Measurements from ENCODE around the gene AKNA.

The AKNA gene

DNA sequence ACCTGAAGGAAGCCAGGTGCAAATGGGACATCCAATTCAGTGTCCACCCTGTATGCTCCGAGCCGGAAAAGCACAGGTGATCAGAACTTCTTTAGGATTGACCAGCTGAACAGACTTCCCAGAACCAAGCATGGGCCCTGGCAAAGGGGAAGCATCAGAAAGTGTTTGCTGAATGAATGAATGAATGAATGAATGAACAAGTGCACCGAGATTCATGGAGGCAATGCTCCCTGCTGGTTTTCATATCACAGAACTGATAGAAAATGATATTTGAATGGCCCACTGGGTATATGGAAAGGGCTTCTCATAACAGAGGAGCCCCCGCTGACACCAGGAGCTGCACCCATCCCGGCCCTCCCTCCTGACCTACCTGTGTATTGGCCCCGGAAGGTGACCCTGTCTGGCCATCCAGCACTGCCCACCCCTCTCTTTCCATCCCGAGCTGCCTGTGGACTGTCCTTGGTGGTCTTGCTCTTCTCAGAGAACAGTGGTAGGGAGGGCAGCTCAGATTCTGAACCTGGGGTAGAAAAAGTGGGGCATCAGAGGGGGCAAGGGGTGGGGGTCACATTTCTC is 42.2 kb downstream of the AKNA start:
- Histone ChIP-seq H3K9me3 (ENCODE audit: control insufficient read depth, low read length) (no peaks in the 10 kb centered on the region), H3K27me3 (ENCODE audit: control insufficient read depth, insufficient read depth, low read length) (no peaks in the 10 kb centered on the region), H3K36me3 (ENCODE audit: control insufficient read depth, insufficient read depth, low read length) (peaks cover 35% of the 10 kb centered on the region), H3K4me3 (ENCODE audit: low read length) (no peak overlapping the region), H3K9ac (ENCODE audit: low read length) (no peak overlapping the region), H3K4me1 (ENCODE audit: control insufficient read depth, insufficient read depth, low read length) (peaks cover 4% of the 10 kb centered on the region)

DNA sequence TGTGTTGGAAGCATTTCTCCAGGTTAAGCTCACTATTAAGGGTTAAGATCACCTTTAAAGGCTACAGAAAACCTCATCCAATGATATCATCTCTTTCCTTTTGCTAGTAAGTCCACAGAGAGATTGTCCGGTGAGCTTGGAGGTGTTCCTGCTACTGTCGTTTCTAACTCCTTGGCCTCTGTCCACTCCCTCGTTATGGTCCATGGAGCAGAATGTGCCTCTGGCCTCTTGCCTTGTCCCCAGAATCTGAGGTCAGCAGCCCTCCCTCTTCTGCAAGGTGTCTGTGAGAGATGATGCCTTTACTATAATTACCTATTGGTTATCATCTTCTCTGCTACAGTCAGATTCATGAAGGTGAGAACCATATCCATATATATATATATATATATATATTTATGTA is 43.1 kb downstream of the AKNA start:
- Histone ChIP-seq H3K27me3 (ENCODE audit: control insufficient read depth, insufficient read depth, low read length) (no peaks in the 10 kb centered on the region), H3K36me3 (ENCODE audit: control insufficient read depth, insufficient read depth, low read length) (peaks cover 26% of the 10 kb centered on the region), H3K9ac (ENCODE audit: low read length) (no peak overlapping the region)

DNA sequence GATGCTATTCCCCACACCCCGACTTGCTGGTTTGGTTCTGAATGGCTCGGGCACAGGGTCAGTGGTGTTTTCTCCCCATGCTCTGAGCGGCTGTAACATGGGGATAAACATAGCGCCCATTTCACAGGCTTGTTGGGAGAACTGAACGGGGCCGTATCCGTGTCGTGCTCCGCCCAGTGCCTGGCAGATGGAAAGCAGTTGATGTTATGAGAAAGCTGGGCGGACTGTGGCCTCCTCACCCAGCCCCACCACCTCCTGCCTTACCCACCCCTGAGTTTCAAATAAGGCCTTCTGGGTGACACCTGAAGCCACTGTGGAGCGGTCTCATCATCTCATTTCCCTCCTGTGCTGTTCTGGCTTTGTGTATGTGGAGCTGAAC is 43.6 kb downstream of the AKNA start:
- Histone ChIP-seq H3K9me3 (ENCODE audit: control insufficient read depth, low read length) (no peaks in the 10 kb centered on the region), H3K36me3 (ENCODE audit: control insufficient read depth, insufficient read depth, low read length) (peaks cover 27% of the 10 kb centered on the region), H3K4me3 (ENCODE audit: low read length) (no peak overlapping the region), H3K4me1 (ENCODE audit: control insufficient read depth, insufficient read depth, low read length) (peaks cover 4% of the 10 kb centered on the region), H3K9ac (ENCODE audit: low read length) (no peak overlapping the region), H3K27me3 (ENCODE audit: control insufficient read depth, insufficient read depth, low read length) (no peaks in the 10 kb centered on the region)

More for the DNA sequence above, 43.1 kb downstream of the AKNA start:
- H3K4me3 ChIP-seq (ENCODE audit: low read length), result no peak overlapping the region
- no peaks in the 10 kb centered on the region for H3K9me3 ChIP-seq (ENCODE audit: control insufficient read depth, low read length)
- peaks cover 4% of the 10 kb centered on the region for H3K4me1 ChIP-seq (ENCODE audit: control insufficient read depth, insufficient read depth, low read length)

DNA sequence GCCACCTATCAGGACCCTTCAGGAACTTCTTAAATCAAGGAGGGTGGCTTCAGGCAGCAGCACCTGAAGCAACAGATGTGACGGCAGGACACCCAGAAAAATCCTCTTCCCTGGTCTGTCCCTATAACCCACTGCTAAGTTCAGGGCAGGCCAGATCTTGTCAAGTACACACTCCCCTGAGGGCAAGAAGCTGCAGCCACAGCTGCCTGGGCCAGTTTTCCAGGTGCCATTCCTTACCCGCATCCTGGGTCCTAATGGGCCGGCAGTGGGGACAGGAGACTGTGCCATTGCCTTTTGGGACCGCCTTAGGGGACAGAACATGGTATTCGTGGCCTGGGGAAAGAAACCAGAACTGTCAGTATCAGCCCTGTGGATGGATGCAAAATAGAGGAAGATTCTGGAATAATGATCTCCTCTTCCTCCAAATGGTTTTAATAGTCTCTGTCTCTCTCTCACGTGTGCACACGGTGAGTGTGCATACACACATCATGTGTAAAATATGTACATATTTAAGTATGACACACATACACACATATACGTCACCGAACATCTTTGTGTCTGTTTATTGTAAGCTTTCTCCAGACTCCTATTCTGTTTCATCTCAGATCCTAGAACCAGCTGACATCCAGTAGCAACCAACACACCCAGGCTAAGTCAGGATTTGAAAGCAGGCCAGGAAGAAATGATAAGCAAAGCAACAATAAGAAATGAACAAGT is 44.2 kb downstream of the AKNA start:
- Histone ChIP-seq H3K9me3 (ENCODE audit: control insufficient read depth, low read length) (no peaks in the 10 kb centered on the region), H3K4me1 (ENCODE audit: control insufficient read depth, insufficient read depth, low read length) (peaks cover 1% of the 10 kb centered on the region), H3K4me3 (ENCODE audit: low read length) (no peak overlapping the region), H3K36me3 (ENCODE audit: control insufficient read depth, insufficient read depth, low read length) (peaks cover 29% of the 10 kb centered on the region), H3K9ac (ENCODE audit: low read length) (no peak overlapping the region), H3K27me3 (ENCODE audit: control insufficient read depth, insufficient read depth, low read length) (no peaks in the 10 kb centered on the region)

GRCh38 chr9:114342755-114343440 is 44.9 kb downstream of the AKNA start:
- no peaks in the 10 kb centered on the region for H3K4me1 ChIP-seq (ENCODE audit: control insufficient read depth, insufficient read depth, low read length)
- H3K9me3 ChIP-seq (ENCODE audit: control insufficient read depth, low read length), result no peaks in the 10 kb centered on the region
- H3K4me3 ChIP-seq (ENCODE audit: low read length), result no peak overlapping the region
- peaks cover 34% of the 10 kb centered on the region for H3K36me3 ChIP-seq (ENCODE audit: control insufficient read depth, insufficient read depth, low read length)
- H3K27me3 ChIP-seq (ENCODE audit: control insufficient read depth, insufficient read depth, low read length), result no peaks in the 10 kb centered on the region
- H3K9ac ChIP-seq (ENCODE audit: low read length), result no peak overlapping the region

DNA sequence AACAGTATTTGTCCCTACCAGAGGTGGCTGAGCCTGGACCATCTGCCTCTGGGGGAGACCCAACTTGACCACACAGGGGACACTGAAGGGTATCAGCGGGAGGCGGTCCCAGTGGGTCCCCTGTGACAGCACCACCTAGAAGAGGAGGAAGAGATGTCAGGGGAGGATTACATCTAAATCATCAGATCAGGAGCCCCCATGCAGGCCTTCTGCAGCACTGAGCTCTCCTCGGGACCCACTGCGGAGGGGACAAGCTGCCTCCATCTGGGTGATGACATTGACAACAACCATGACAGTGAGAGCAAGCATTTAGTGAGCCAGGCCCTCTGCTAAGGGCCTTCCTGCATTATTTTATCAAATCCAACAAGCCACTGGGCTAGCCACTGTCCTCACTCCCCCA is 45.8 kb downstream of the AKNA start:
- peaks cover 39% of the 10 kb centered on the region for H3K36me3 ChIP-seq (ENCODE audit: control insufficient read depth, insufficient read depth, low read length)
- H3K4me1 ChIP-seq (ENCODE audit: control insufficient read depth, insufficient read depth, low read length), result no peaks in the 10 kb centered on the region
- no peak overlapping the region for H3K4me3 ChIP-seq (ENCODE audit: low read length)
- no peaks in the 10 kb centered on the region for H3K27me3 ChIP-seq (ENCODE audit: control insufficient read depth, insufficient read depth, low read length)
- no peak overlapping the region for H3K9ac ChIP-seq (ENCODE audit: low read length)
- no peaks in the 10 kb centered on the region for H3K9me3 ChIP-seq (ENCODE audit: control insufficient read depth, low read length)

DNA sequence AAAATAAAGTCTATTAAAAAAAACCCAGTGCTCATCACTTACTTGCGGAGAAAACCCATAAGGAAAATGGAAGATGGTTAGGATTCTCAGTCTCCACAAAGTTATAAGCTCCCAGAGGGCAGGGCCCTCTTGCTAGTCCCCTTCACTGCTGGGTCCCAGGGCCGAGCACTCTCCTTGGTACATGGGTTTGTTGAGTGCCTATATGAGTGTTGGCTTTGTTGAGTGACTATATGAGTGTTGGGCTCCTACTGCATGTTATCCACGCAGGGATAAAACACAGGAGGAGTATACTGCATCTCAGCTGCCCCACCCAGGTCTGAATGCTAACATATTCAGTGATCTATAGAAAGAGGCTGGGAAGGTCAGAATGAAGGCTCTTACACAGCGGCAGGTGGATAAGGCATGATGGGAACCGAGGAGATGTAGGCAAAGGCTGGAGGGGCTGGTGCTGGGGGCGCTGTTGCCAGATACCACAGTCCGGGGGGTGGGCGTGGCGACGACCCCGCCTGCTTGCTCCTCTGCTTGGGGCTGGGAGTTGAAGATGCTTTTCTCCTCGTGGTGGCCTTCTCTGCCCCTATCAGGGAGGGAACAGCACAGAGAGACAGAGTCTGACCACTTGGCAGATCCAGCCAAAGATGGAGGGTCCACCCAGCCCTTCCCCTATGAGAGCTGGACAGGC is 46.5 kb downstream of the AKNA start:
- H3K4me3 ChIP-seq (ENCODE audit: low read length), result no peak overlapping the region
- H3K4me1 ChIP-seq (ENCODE audit: control insufficient read depth, insufficient read depth, low read length), result no peaks in the 10 kb centered on the region
- peaks cover 39% of the 10 kb centered on the region for H3K36me3 ChIP-seq (ENCODE audit: control insufficient read depth, insufficient read depth, low read length)
- no peaks in the 10 kb centered on the region for H3K9me3 ChIP-seq (ENCODE audit: control insufficient read depth, low read length)
- no peak overlapping the region for H3K9ac ChIP-seq (ENCODE audit: low read length)
- H3K27me3 ChIP-seq (ENCODE audit: control insufficient read depth, insufficient read depth, low read length), result no peaks in the 10 kb centered on the region

DNA sequence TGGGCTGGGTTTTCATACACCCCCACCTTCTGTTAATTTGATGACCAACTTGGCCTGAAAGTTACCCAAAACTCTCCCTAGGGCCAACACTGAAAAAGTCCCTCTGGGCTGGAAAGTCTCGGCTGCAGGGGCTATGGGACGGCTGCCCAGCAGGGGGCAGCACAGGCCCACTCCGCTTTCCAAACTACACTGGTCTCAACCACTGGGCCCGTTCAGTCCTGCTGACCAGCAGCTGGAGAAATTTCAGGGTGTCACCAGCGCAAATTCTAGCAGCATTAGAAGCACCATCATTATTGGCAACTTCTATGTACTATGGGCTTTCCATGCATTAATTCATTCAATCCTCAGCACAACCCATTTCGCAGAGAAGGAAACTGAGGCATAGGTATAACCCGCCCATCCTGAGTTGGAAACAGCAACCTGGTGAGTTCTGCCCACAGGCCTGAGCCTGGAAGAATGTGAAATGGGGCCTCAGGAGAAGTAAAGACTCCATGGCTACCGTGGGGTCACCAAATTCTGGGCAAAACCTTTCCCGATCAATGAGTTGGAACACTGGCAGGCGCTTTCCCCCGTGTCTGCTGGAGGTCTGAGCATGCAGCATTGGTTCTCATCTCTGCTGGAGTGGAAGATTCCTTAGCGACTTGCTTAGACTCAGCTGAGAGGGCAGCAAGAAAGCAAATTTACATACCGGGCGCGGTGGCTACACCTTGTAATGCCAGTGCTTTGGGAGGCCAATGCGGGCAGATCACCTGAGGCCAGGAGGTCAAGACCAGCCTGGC is 48.5 kb downstream of the AKNA start:
- Histone ChIP-seq H3K36me3 (ENCODE audit: control insufficient read depth, insufficient read depth, low read length) (peaks cover 34% of the 10 kb centered on the region), H3K9ac (ENCODE audit: low read length) (no peak overlapping the region), H3K27me3 (ENCODE audit: control insufficient read depth, insufficient read depth, low read length) (no peaks in the 10 kb centered on the region), H3K4me1 (ENCODE audit: control insufficient read depth, insufficient read depth, low read length) (no peaks in the 10 kb centered on the region), H3K4me3 (ENCODE audit: low read length) (no peak overlapping the region), H3K9me3 (ENCODE audit: control insufficient read depth, low read length) (no peaks in the 10 kb centered on the region)

GRCh38 chr9:114338187-114338586 is 49.6 kb downstream of the AKNA start:
- Histone ChIP-seq H3K9ac (ENCODE audit: low read length) (no peak overlapping the region), H3K27me3 (ENCODE audit: control insufficient read depth, insufficient read depth, low read length) (no peaks in the 10 kb centered on the region), H3K36me3 (ENCODE audit: control insufficient read depth, insufficient read depth, low read length) (peaks cover 29% of the 10 kb centered on the region), H3K4me3 (ENCODE audit: low read length) (no peak overlapping the region), H3K4me1 (ENCODE audit: control insufficient read depth, insufficient read depth, low read length) (no peaks in the 10 kb centered on the region), H3K9me3 (ENCODE audit: control insufficient read depth, low read length) (no peaks in the 10 kb centered on the region)

DNA sequence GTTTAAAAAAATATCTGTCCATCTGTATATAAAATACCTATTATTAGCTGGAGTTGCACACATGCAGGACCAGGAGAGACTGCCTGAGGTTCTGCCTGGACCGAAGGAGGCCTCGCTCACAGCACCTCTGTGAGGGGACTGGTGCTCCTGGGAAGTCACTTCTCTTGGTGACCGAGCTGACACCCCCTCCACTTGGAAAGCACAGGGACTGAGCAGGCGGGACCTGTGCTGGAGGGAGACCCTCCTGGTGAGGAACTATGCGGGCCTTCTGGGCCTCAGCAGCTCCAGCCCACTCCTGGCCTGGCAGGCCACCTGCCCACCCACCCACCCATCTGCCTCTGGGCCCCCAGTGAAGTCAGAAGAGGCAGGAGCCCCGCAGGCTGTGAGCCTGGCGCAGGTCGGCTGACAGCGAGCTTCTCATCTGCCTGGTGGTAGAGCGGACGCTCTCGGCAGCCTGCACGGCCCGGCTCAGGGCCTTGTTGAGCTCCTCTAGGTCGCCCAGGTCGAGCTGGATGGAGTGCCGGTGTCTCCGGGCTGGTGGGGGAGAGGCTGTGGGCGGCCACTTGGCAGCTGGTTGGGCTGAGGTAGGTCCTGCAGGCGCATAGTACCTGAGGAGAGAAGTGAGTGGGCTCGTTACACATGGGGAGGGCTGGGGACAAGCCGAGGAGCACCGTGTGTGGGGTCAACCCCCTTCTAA is 50.9 kb downstream of the AKNA start:
- Histone ChIP-seq H3K27me3 (ENCODE audit: control insufficient read depth, insufficient read depth, low read length) (no peaks in the 10 kb centered on the region), H3K4me3 (ENCODE audit: low read length) (no peak overlapping the region), H3K4me1 (ENCODE audit: control insufficient read depth, insufficient read depth, low read length) (no peaks in the 10 kb centered on the region), H3K9me3 (ENCODE audit: control insufficient read depth, low read length) (no peaks in the 10 kb centered on the region), H3K36me3 (ENCODE audit: control insufficient read depth, insufficient read depth, low read length) (peaks cover 19% of the 10 kb centered on the region), H3K9ac (ENCODE audit: low read length) (no peak overlapping the region)

DNA sequence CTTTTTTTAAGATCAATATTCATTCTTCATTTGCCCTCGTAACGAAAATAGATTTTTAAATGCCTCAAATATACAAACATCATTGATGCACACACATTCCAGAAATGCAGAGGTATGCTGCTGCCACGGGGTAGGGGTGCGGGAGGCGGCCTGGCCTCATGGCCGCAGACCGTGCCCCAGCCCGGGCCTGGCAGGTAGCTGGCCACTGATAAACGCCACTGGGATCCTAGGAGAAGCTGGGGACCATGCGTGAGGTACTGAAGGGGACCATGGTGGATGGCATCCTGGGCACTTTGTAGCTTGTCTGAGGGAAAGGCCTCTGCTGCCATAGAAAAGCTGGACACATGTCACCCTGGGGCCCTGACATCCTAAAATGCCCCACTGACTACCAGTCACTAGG is 51.6 kb downstream of the AKNA start:
- no peak overlapping the region for H3K4me3 ChIP-seq (ENCODE audit: low read length)
- H3K27me3 ChIP-seq (ENCODE audit: control insufficient read depth, insufficient read depth, low read length), result no peaks in the 10 kb centered on the region
- H3K4me1 ChIP-seq (ENCODE audit: control insufficient read depth, insufficient read depth, low read length), result no peaks in the 10 kb centered on the region
- H3K9ac ChIP-seq (ENCODE audit: low read length), result no peak overlapping the region
- H3K9me3 ChIP-seq (ENCODE audit: control insufficient read depth, low read length), result no peaks in the 10 kb centered on the region
- H3K36me3 ChIP-seq (ENCODE audit: control insufficient read depth, insufficient read depth, low read length), result peaks cover 17% of the 10 kb centered on the region
